GM18526 (cell line): ENCODE data around the gene CCR3.

Source experiments
- POLR2A ChIP-seq: IDR thresholded peaks from 3 replicates; pipeline ENCODE4 v1.6.1; 2011; ENCODE audit not compliant: insufficient read length; ENCODE audit errors: extremely low read depth

Gene CCR3

DNA sequence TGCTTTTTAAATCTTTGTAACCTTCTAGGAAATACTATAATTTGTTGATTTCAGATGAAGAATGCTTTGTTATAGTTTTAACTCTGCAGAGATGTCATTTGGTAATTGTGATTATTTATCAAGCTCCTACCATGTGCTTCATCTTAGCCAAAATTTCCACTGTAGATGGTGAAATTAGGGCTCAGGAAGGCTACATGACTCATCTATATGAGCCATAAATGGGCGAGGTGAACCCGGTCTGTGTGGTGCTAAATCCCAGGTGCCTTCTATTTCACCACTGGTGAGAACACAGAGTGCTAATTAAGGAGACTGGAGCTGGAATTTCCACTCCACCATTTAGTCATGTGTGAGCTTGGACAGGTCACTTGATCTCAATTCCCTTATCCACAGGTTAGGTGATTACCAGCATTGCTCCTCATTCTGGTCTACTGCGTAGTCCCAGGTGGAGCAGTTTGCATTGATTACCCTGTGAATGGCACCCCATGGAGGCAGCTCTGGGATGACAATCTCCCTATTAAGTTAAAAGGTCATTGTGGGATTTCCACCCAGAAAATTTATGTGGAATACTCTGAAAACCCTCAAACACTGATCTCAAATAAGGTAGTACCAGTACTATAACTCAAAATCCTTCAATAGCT lies 2.8 kb upstream of the CCR3 start:
- TF ChIP-seq POLR2A, result no peak

DNA sequence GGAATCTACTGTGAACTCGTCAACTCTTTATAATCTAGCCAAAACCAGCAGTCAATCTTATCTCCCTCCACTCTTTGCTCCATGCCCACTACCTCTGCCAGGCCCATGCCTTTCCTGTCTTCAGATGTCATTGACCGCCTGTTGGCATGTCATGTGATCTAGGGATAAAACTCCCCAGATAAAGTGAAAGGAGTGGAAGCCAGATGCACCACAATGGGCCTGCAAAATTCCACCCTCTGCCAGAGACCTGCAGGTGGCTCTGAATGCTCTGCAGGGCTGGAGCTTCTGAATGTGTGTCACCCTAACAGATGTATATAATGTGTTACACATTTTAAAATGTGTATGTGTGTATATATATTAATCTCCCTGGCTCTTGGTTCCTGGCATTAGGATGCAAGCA lies 2.3 kb upstream of the CCR3 start:
- TF ChIP-seq POLR2A, result no peak

GRCh38 chr3:46243560-46243959 lies 1.3 kb downstream of the CCR3 start:
- TF ChIP-seq POLR2A, result no peak

DNA sequence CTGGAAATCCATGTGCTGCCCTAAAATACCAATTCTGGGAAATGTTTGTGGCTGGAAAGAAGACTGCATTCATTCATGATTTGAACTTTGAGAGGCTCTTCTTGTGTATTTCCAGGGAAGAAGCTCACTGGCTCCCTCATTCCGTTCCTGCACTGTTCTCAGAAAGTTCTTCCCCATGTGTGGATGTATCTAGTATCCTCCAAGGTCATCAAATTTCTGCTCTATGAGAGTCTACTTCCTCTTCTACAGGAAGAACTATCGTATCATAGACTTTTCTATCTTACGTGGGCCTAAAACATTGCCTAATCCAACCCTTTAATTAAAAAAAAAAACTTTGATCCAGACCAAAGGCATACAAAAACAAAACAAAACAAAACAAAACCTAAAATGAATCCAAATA lies 2.9 kb downstream of the CCR3 start:
- TF ChIP-seq POLR2A, result no peak

GRCh38 chr3:46252980-46253379 lies 10.7 kb downstream of the CCR3 start:
- TF ChIP-seq POLR2A, result no peak

- no peak for TF ChIP-seq POLR2A
Observed at GRCh38 chr3:46258525-46258924, 16.3 kb downstream of the CCR3 start.

GRCh38 chr3:46261926-46262594 lies 19.8 kb downstream of the CCR3 start:
- TF ChIP-seq POLR2A, result no peak

GRCh38 chr3:46264002-46264401 lies 21.7 kb downstream of the CCR3 start:
- TF ChIP-seq POLR2A, result no peak

- no peak for TF ChIP-seq POLR2A
Observed at GRCh38 chr3:46266598-46266997, 24.3 kb downstream of the CCR3 start.

DNA sequence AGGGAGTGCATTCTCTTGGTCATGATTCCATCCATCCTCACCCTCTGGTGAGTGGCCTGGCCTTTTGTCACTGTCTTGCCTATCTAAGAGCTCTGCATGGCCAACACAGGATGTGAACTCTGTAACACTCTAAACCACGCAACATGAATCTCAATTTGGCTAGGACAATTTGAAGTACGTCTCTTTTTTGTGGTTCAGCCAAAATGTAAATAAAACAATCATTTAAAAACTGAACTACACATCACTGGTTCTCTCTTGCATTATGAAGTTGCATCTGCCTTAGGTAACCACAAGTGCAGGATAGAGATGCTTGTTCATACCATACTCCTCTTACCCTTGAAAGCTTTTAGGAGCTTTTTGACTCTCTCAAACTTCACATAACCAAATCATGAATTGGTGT lies 27.3 kb downstream of the CCR3 start:
- no peak for TF ChIP-seq POLR2A

DNA sequence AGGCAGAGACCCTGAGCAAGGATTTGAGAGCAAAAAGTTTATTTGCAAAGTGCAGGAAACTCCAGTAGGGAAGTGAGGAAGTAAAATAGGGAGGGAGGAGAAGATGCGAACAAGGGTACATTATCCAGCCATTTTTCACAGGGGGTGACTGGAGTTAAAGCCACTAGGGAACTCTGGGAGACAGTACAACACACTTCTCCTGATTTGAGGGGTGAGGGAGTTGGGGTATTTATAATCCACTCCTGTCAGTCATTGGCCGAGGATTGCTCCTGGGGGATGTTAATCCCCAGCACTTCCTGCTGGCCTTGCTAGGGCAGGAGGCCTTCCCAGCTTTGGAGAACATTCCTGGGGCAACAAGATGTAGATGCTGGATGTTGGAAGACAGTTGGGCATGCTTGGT lies 28.2 kb downstream of the CCR3 start:
- no peak for TF ChIP-seq POLR2A

DNA sequence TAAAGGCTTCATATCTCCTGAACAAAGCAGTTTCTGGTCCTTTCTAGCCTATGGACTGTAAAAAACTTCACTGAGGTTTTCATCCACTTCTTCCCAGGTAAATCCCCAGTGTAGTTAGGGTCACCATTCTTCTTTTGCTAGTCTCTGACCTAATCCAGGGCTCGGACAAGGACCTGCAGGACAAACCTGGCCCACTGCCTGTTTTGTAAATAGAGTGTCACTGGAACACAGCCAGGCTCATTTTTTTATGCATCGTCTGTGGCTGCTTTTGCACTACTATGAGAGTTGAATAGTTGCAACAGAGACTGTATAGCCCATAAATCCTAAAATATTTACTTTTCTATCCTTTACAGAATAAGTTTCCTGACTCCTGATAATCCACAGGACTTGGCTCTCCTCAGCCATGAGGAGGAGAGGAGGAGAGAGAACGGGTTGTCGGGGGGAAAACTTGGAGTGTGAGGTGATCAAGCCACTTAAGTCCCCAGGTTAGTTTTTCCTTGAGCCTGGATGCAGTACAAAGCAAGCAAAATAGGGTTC lies 29.0 kb downstream of the CCR3 start:
- no peak for TF ChIP-seq POLR2A

GRCh38 chr3:46272028-46272451 lies 29.8 kb downstream of the CCR3 start:
- TF ChIP-seq POLR2A, result no peak

DNA sequence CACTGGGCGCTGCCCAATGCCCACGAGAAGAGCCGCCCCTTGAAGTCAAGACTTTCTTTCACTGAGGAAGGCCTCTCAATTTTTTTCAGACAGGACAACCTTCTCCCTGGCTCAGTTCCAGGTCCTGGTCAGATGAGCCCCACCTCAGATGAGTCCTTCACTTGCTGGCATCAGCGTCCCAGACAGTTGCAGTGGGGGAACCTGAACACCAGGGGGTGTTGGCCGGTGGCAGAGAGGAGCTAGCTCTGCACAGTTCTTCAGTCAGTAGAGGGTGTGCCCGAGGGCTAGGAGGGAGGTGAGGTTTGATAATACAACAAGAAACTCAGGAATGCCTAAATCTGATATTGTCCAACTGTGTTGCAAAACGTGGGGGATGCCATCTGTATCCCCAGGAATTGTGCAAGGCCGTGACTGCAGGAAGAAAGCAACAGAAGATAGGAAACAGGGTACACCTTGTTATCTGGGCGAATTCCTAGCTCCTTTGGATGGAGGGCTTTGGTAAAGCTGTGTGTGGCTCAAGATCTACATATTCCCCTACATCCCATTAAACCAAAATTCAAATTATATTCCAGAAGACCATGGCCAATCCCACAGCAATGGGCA lies 34.3 kb downstream of the CCR3 start:
- no peak for TF ChIP-seq POLR2A

GRCh38 chr3:46277476-46277875 lies 35.2 kb downstream of the CCR3 start:
- TF ChIP-seq POLR2A, result no peak
